Peyer's patch (tissue), 4 donors: ENCODE measurements around the gene KLF11. TPM values are rescaled to one million over a fixed set of nuclear protein-coding genes. Genes with fewer than 3 reads are reported as not detected.

Experiments
- DNase-seq, 3 donors: peaks; one replicate each; pipeline ENCODE4 v3.0.0-alpha.2; 2017 to 2019
- H3K27ac ChIP-seq, 4 donors: fragments of 200-600 bp; sonication (generic); one replicate each; pipeline ENCODE4 v1.5.1; 2016 to 2019
- H3K27me3 ChIP-seq, 2 donors: fragments of 200-600 bp; sonication (generic); one replicate each; pipeline ENCODE4 v1.5.1; 2019
- H3K36me3 ChIP-seq, 3 donors: fragments of 200-600 bp; sonication (generic); one replicate each; pipeline ENCODE4 v1.5.1; 2016 to 2019
- H3K4me1 ChIP-seq, 4 donors: fragments of 200-600 bp; sonication (generic); one replicate each; pipeline ENCODE4 v1.5.1; 2016 to 2019
- H3K4me3 ChIP-seq, 4 donors: fragments of 200-600 bp; sonication (generic); 1 replicate in 3 of 4; 2 replicates in 1 of 4; pipeline ENCODE4 v1.5.1; 2016 to 2019; ENCODE audit warnings: mild to moderate bottlenecking in 1 of 4
- H3K9me3 ChIP-seq, 4 donors: fragments of 200-600 bp; sonication (generic); one replicate each; pipeline ENCODE4 v1.5.1; 2016 to 2019; ENCODE audit warnings: mild to moderate bottlenecking in 1 of 4
- POLR2A ChIP-seq, 2 donors: fragments of 450-650 bp; IDR thresholded peaks; one replicate each; pipeline ENCODE4 v1.5.1; 2017; ENCODE audit warnings: antibody characterized with exemption in 2 of 2, mild to moderate bottlenecking in 2 of 2, moderate library complexity in 2 of 2
- total RNA-seq, 4 donors: library from RNA; depleted of rRNA; stranded (reverse); fragments of >200 nt; gene quantifications; one replicate each; pipeline ENCODE4 v1.1.0, GENCODE V29; 2016
- TF ChIP-seq, protein P1 (sequence below), 6 experiments: fragments of 450-650 bp in 4 of 6; fragments of 200-600 bp in 2 of 6; sonication (generic) in 1 of 6; IDR thresholded peaks; one replicate each; pipeline ENCODE4 v1.5.1; 2017 to 2019; ENCODE audit warnings: antibody characterized with exemption in 6 of 6, mild to moderate bottlenecking in 3 of 6, moderate library complexity in 1 of 6

Gene KLF11
- total RNA-seq, 4 donors from 2014 or later = 4.0 to 17.3 (median 11.5) TPM

DNA sequence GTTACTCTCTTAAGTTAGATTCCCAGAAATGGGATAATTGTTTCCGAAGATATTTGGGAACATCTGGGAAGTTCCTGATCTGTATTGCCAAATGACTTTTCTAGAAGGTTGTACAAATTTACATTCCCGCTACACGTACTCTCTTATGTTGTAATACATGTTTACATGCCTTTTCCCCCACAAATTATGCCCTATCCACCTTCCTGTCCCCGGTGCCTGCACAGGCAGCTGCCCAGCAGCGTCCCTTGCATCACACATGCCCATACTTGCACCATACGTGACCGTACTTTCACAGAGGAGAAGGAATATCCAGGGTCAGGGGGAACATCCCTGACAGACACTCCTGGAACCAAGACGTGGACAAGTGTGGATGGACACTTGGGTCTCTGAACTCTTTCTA lies 24.2 kb upstream of the KLF11 start:
- TF ChIP-seq, protein P1, sequence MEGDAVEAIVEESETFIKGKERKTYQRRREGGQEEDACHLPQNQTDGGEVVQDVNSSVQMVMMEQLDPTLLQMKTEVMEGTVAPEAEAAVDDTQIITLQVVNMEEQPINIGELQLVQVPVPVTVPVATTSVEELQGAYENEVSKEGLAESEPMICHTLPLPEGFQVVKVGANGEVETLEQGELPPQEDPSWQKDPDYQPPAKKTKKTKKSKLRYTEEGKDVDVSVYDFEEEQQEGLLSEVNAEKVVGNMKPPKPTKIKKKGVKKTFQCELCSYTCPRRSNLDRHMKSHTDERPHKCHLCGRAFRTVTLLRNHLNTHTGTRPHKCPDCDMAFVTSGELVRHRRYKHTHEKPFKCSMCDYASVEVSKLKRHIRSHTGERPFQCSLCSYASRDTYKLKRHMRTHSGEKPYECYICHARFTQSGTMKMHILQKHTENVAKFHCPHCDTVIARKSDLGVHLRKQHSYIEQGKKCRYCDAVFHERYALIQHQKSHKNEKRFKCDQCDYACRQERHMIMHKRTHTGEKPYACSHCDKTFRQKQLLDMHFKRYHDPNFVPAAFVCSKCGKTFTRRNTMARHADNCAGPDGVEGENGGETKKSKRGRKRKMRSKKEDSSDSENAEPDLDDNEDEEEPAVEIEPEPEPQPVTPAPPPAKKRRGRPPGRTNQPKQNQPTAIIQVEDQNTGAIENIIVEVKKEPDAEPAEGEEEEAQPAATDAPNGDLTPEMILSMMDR (IDR thresholded peaks at IDR 0.05) = no peak
- no peak for TF ChIP-seq POLR2A (IDR thresholded peaks at IDR 0.05)

DNA sequence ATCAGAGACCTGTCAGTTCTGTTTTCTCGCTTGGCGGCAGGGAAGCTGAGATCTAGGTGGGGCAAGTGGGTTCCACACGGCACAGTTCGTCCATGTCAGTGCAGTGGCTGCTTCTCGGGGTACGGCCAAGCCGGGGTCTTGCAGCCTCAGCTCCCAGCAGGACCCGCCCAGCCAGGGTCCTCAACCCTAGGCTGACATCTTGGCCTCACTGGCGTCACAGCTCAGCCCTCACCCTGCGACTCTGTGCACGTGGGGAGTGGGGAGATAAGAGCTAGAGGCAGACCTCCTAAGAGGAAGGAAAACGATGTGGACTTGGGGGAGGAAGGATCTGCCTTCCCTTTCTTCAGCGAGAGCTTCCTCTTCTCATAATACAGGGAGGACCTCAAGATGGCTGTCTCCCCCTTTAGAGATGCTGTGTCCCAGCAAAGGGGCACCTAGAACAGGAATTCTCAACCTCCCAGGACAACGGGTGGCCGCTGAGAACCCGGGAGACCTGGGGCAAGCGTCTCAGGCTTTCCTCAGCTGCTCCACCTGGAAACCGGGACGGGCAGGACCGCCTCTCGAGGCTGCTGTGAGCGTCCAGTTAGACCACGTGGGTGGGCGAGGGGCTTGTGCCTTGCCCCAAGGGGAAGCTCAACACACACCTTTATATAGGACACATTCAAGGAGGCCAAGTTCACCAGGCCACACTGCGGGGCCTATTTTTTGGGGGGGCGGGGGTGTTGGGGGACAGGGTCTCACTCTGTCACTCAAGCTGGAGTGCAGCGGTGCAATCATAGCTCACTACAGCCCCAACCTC lies 23.5 kb upstream of the KLF11 start:
- H3K27ac ChIP-seq = no peak overlapping the region
- DNase-seq = no peak

More for the DNA sequence above, 24.2 kb upstream of the KLF11 start:
- DNase-seq = no peak
- no peaks in the 10 kb centered on the region for H3K27me3 ChIP-seq
- no peak overlapping the region for H3K4me3 ChIP-seq
- no peaks in the 10 kb centered on the region for H3K4me1 ChIP-seq
- H3K9me3 ChIP-seq = no peaks in the 10 kb centered on the region
- no peaks in the 10 kb centered on the region for H3K36me3 ChIP-seq
- no peak overlapping the region for H3K27ac ChIP-seq

DNA sequence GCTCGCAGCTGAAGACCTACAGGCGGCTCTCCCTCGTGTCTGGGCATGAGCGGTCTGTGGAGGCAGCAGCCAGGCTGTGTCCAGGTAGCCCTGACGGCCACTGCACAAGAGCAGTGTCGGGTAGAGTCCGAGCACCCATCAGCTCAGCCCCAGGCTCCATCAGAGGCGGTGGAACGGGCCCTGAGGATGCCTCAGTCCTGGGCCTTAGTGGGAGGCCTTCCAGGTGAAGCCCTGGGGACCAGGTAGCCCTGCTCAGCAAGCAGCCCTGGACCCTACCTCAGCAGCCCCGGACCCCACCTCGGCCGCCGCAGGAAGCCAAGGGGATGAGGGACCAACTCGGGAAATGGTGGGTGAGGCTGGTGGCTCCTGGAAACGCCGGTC lies 21.3 kb upstream of the KLF11 start:
- Histone ChIP-seq H3K9me3 (no peaks in the 10 kb centered on the region), H3K36me3 (no peaks in the 10 kb centered on the region), H3K27me3 (no peaks in the 10 kb centered on the region), H3K27ac (no peak overlapping the region), H3K4me3 (no peak overlapping the region), H3K4me1 (no peaks in the 10 kb centered on the region)
- no peak for DNase-seq
- TF ChIP-seq, protein P1 (IDR thresholded peaks at IDR 0.05) = no peak
- TF ChIP-seq POLR2A (IDR thresholded peaks at IDR 0.05) = no peak

More for the DNA sequence above, 23.5 kb upstream of the KLF11 start:
- no peaks in the 10 kb centered on the region for H3K36me3 ChIP-seq
- no peaks in the 10 kb centered on the region for H3K9me3 ChIP-seq
- no peaks in the 10 kb centered on the region for H3K4me1 ChIP-seq
- TF ChIP-seq, protein P1 (IDR thresholded peaks at IDR 0.05) = no peak
- no peak for TF ChIP-seq POLR2A (IDR thresholded peaks at IDR 0.05)
- H3K4me3 ChIP-seq = no peak overlapping the region
- H3K27me3 ChIP-seq = no peaks in the 10 kb centered on the region

GRCh38 chr2:10022445-10022844 lies 20.9 kb upstream of the KLF11 start:
- H3K27ac ChIP-seq = no peak overlapping the region
- DNase-seq = no peak

DNA sequence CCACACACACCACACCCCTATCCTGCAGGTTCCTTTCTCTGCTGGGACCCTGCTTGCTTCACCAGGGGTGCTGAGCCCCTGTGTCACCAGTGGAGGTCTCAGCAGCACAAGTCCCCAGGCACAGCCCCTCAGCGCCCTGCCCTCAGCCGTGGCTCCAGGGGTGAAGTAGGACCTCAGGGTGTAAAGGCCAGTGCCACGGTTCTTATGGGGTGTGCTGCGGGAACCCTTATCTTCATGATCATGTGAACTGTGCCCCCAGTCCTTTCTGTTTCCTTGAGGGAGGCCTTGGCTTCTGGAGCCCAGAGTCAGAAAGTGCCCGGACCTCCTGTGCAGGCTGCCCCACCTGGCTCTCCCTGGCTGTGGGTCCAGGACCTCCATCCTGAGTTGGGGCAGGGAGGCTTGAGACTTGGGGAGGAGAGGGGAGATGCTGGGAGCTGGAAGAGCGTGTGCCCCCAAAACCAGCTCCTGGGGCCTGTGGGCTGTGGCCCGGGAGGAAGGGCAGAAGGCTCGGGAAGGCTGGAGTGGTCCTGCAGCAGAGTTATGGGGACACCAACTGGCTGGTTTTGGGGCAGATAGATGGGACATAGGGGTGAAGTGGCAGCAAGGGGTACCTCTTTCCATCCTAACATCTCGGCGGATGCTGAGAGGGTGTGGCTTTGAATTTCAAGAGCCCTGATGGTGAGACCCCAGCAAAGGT lies 20.2 kb upstream of the KLF11 start:
- no peak for DNase-seq
- no peak overlapping the region for H3K4me3 ChIP-seq
- H3K9me3 ChIP-seq = no peaks in the 10 kb centered on the region
- no peak overlapping the region for H3K27ac ChIP-seq
- H3K4me1 ChIP-seq = no peaks in the 10 kb centered on the region
- TF ChIP-seq, protein P1 (IDR thresholded peaks at IDR 0.05) = no peak
- no peak for TF ChIP-seq POLR2A (IDR thresholded peaks at IDR 0.05)
- no peaks in the 10 kb centered on the region for H3K27me3 ChIP-seq
- H3K36me3 ChIP-seq = no peaks in the 10 kb centered on the region

More at GRCh38 chr2:10022445-10022844, 20.9 kb upstream of the KLF11 start:
- Histone ChIP-seq H3K27me3 (no peaks in the 10 kb centered on the region), H3K9me3 (no peaks in the 10 kb centered on the region), H3K4me1 (no peaks in the 10 kb centered on the region), H3K36me3 (no peaks in the 10 kb centered on the region), H3K4me3 (no peak overlapping the region)
- TF ChIP-seq, protein P1 (IDR thresholded peaks at IDR 0.05) = no peak
- TF ChIP-seq POLR2A (IDR thresholded peaks at IDR 0.05) = no peak
